MM.1S (cell line): ENCODE measurements around the gene LY86.
A peak's percentile ranks its signal among the peaks of the same experiment; 100 is the strongest.

Experiments used
- DNase-seq: peaks from one replicate; pipeline ENCODE4 v3.0.0-alpha.2; 2015
- H2AFZ ChIP-seq: fragments of 300-600 bp; sonication (generic); 2 replicates; pipeline ENCODE4 v1.6.0; 2016; ENCODE audit warnings: antibody characterized with exemption, low read length
- H3F3A ChIP-seq: fragments of 300-600 bp; sonication (generic); 2 replicates; pipeline ENCODE4 v1.6.1; 2016; ENCODE audit warnings: mild to moderate bottlenecking, antibody characterized with exemption, low read length, moderate library complexity, mixed read lengths; ENCODE audit not compliant: insufficient read depth
- H3K27ac ChIP-seq: fragments of 300-600 bp; sonication (generic); 2 replicates; pipeline ENCODE4 v1.5.1; 2016; ENCODE audit warnings: mild to moderate bottlenecking, low read length
- H3K27me3 ChIP-seq: fragments of 300-600 bp; sonication (generic); replicated peaks from 2 replicates; pipeline ENCODE4 v1.6.0; 2016; ENCODE audit warnings: low read length; ENCODE audit not compliant: insufficient read depth
- H3K36me3 ChIP-seq: fragments of 300-600 bp; sonication (generic); replicated peaks from 2 replicates; pipeline ENCODE4 v1.6.1; 2016; ENCODE audit warnings: mild to moderate bottlenecking, low read length, mixed read lengths; ENCODE audit not compliant: insufficient read depth
- H3K4me1 ChIP-seq: fragments of 300-600 bp; sonication (generic); 2 replicates; pipeline ENCODE4 v1.6.1; 2016; ENCODE audit warnings: low read length, mixed read lengths
- H3K4me2 ChIP-seq: fragments of 300-600 bp; sonication (generic); 2 replicates; pipeline ENCODE4 v1.6.0; 2016; ENCODE audit warnings: low read depth, low read length
- H3K4me3 ChIP-seq: fragments of 300-600 bp; sonication (generic); 2 replicates; pipeline ENCODE4 v1.5.1; 2016; ENCODE audit warnings: low read length, mixed read lengths
- H3K79me2 ChIP-seq: fragments of 300-600 bp; sonication (generic); 2 replicates; pipeline ENCODE4 v1.6.1; 2016; ENCODE audit warnings: mixed run types, low read length, mixed read lengths
- H3K9ac ChIP-seq: fragments of 300-600 bp; sonication (generic); 2 replicates; pipeline ENCODE4 v1.6.1; 2016; ENCODE audit warnings: low read length, mixed read lengths
- H3K9me2 ChIP-seq: fragments of 300-600 bp; sonication (generic); replicated peaks from 2 replicates; pipeline ENCODE4 v1.6.1; 2016; ENCODE audit warnings: mild to moderate bottlenecking, low read length, mixed read lengths; ENCODE audit not compliant: insufficient read depth
- H3K9me3 ChIP-seq: fragments of 300-600 bp; sonication (generic); replicated peaks from 2 replicates; pipeline ENCODE4 v1.6.1; 2016; ENCODE audit warnings: mild to moderate bottlenecking, low read length, mixed read lengths; ENCODE audit not compliant: insufficient read depth
- H4K20me1 ChIP-seq: fragments of 300-600 bp; sonication (generic); 2 replicates; pipeline ENCODE4 v1.6.1; 2016; ENCODE audit warnings: mild to moderate bottlenecking, low read length, moderate library complexity, mixed read lengths; ENCODE audit not compliant: insufficient read depth
- CTCF ChIP-seq: fragments of 300-600 bp; sonication (generic); IDR thresholded peaks from 2 replicates; pipeline ENCODE4 v1.5.1; 2016; ENCODE audit warnings: antibody characterized with exemption, low read length, mixed read lengths
- EZH2 ChIP-seq: fragments of 300-600 bp; sonication (generic); optimal IDR thresholded peaks from 2 replicates; pipeline ENCODE3; 2017; ENCODE audit warnings: low read depth, mild to moderate bottlenecking, antibody characterized with exemption, low read length, mixed read lengths
- EZH2phosphoT487 ChIP-seq: fragments of 300-600 bp; sonication (generic); IDR thresholded peaks from 2 replicates; pipeline ENCODE4 v1.6.1; 2018; ENCODE audit warnings: antibody characterized with exemption, low read length

The LY86 gene

DNA sequence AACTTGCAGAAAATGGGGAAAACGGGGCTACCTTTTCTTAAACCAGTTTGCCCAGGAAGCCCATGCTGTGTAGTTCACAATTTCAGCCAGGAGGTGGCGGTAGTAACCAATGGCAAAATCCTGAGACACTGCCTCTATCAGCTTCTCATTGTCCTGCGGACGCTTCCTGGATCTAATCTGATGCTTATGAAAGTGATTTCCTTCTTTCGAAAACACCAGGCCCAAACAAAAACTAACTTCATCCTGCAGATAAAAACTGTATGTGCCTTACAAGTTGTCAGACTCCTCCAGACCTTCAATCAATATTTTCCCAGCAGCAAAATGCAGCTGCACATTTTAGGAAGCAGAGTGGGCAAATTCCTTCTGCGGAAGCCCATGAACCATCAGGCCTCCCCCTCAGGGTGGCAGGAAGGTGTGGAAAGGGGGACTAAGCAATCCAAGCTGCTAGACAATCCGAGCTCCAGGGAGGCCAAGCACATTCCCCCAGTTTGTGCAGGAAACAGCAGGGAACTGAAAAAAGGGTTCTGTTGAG is 88.5 kb downstream of the LY86 start:
- DNase-seq: peak; percentile 71
- H3K27me3 ChIP-seq: no peaks in the 10 kb centered on the region
- no peaks in the 10 kb centered on the region for H3K36me3 ChIP-seq
- H3K4me2 ChIP-seq: peak overlapping the region; percentile 32; the same call in 1 of the 2 replicates
- no peaks in the 10 kb centered on the region for H3K79me2 ChIP-seq
- TF ChIP-seq EZH2phosphoT487 (no peak), CTCF (peak; percentile 96), EZH2 (no peak)
- no peak overlapping the region for H3K27ac ChIP-seq
- H3K4me1 ChIP-seq: 0 out of 2 replicates have a peak, but pooled peaks cover 4% of the 10 kb centered on the region
- H4K20me1 ChIP-seq: no peaks in the 10 kb centered on the region
- H3K9ac ChIP-seq: no peak overlapping the region
- peak overlapping the region; percentile 45; the same call in 1 of the 2 replicates for H2AFZ ChIP-seq
- H3K9me2 ChIP-seq: no peaks in the 10 kb centered on the region
- H3F3A ChIP-seq: no peaks in the 10 kb centered on the region
- no peak overlapping the region for H3K4me3 ChIP-seq
- H3K9me3 ChIP-seq: no peaks in the 10 kb centered on the region

GRCh38 chr6:6678185-6678671 is 89.7 kb downstream of the LY86 start:
- no peaks in the 10 kb centered on the region for H3K79me2 ChIP-seq
- H4K20me1 ChIP-seq: no peaks in the 10 kb centered on the region
- DNase-seq: no peak
- no peaks in the 10 kb centered on the region for H3K36me3 ChIP-seq
- H3K9ac ChIP-seq: no peak overlapping the region
- no peak overlapping the region for H3K4me2 ChIP-seq
- H3K27ac ChIP-seq: no peak overlapping the region
- TF ChIP-seq EZH2 (no peak), EZH2phosphoT487 (no peak), CTCF (no peak)
- H3K9me3 ChIP-seq: no peaks in the 10 kb centered on the region
- H2AFZ ChIP-seq: no peak overlapping the region
- H3K27me3 ChIP-seq: no peaks in the 10 kb centered on the region
- 0 out of 2 replicates have a peak, but pooled peaks cover 4% of the 10 kb centered on the region for H3K4me1 ChIP-seq
- no peak overlapping the region for H3K4me3 ChIP-seq
- H3K9me2 ChIP-seq: no peaks in the 10 kb centered on the region
- H3F3A ChIP-seq: no peaks in the 10 kb centered on the region

DNA sequence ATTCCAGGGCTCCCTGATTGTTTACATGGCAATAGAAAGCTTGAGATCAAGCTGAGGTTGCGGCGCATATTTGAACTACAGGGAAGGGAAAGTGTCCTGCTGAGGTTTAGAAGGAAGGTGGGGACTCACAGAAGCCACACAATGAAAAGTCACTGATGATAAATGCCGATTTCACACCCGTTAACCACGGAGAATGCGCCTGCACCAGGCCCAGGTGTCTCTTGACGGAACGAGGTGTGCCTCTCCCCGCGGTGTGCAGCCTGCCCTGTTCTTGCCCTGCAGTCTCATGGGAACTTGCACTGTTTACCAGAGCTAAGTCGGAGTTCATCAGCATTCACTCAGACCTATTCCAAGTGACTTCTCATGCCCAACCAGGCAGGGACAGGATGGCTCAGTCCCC is 90.3 kb downstream of the LY86 start:
- Histone ChIP-seq H3K27ac (no peak overlapping the region), H2AFZ (no peak overlapping the region), H3K36me3 (no peaks in the 10 kb centered on the region), H3K9me2 (no peaks in the 10 kb centered on the region), H3K4me1 (0 out of 2 replicates have a peak, but pooled peaks cover 4% of the 10 kb centered on the region), H3K79me2 (no peaks in the 10 kb centered on the region), H3K9me3 (no peaks in the 10 kb centered on the region), H3K27me3 (no peaks in the 10 kb centered on the region), H4K20me1 (no peaks in the 10 kb centered on the region), H3K4me2 (no peak overlapping the region), H3K9ac (no peak overlapping the region), H3F3A (no peaks in the 10 kb centered on the region), H3K4me3 (no peak overlapping the region)
- DNase-seq: no peak
- TF ChIP-seq EZH2phosphoT487 (no peak), CTCF (no peak), EZH2 (no peak)
